Activated naive CD8-positive, alpha-beta T cell treated with anti-CD3 and anti-CD28 coated beads for 36 hours (primary cell): Measurements from ENCODE around the gene PNPLA8. TPM values are rescaled to one million over a fixed set of nuclear protein-coding genes. Genes with fewer than 3 reads are reported as not detected.

ENCODE experiments used
- DNase-seq: peaks from one replicate; pipeline ENCODE4 v3.0.0; 2021
- H3K27ac Mint-ChIP-seq: one replicate; pipeline ENCODE4 v1.8.0; 2022; ENCODE audit warnings: mild to moderate bottlenecking, moderate library complexity, mixed read lengths
- H3K27me3 Mint-ChIP-seq: one replicate; pipeline ENCODE4 v1.8.0; 2022; ENCODE audit warnings: mild to moderate bottlenecking, mixed read lengths
- H3K36me3 Mint-ChIP-seq: one replicate; pipeline ENCODE4 v1.8.0; 2021; ENCODE audit warnings: mild to moderate bottlenecking, mixed read lengths
- H3K4me1 Mint-ChIP-seq: one replicate; pipeline ENCODE4 v1.8.0; 2021; ENCODE audit warnings: mixed read lengths
- H3K4me3 Mint-ChIP-seq: one replicate; pipeline ENCODE4 v1.8.0; 2022; ENCODE audit warnings: mild to moderate bottlenecking, moderate library complexity, mixed read lengths
- H3K9me3 Mint-ChIP-seq: one replicate; pipeline ENCODE4 v1.8.0; 2022; ENCODE audit warnings: mixed read lengths
- total RNA-seq, 2 experiments: library from RNA; stranded (reverse); gene quantifications; one replicate each; pipeline ENCODE4 v1.2.3, GENCODE V29; 2021

Gene PNPLA8
- total RNA-seq, 2 experiments from 2014 or later, result 14.8 to 15.2 TPM

GRCh38 chr7:108450160-108450559 is 75.8 kb downstream of the PNPLA8 start:
- H3K27me3 Mint-ChIP-seq, result no peaks in the 10 kb centered on the region

GRCh38 chr7:108449521-108449920 is 76.4 kb downstream of the PNPLA8 start:
- Mint-ChIP-seq H3K4me1 (peaks cover 51% of the 10 kb centered on the region), H3K36me3 (no peaks in the 10 kb centered on the region), H3K4me3 (no peak overlapping the region), H3K27me3 (no peaks in the 10 kb centered on the region), H3K9me3 (no peaks in the 10 kb centered on the region), H3K27ac (no peak overlapping the region)
- no peak for DNase-seq

More at GRCh38 chr7:108450160-108450559, 75.8 kb downstream of the PNPLA8 start:
- DNase-seq, result no peak
- H3K9me3 Mint-ChIP-seq, result no peaks in the 10 kb centered on the region
- H3K4me3 Mint-ChIP-seq, result no peak overlapping the region
- H3K27ac Mint-ChIP-seq, result no peak overlapping the region
- no peaks in the 10 kb centered on the region for H3K36me3 Mint-ChIP-seq
- peaks cover 52% of the 10 kb centered on the region for H3K4me1 Mint-ChIP-seq

GRCh38 chr7:108448584-108449505 is 77.1 kb downstream of the PNPLA8 start:
- Mint-ChIP-seq H3K36me3 (no peaks in the 10 kb centered on the region), H3K9me3 (no peaks in the 10 kb centered on the region), H3K27me3 (no peaks in the 10 kb centered on the region), H3K4me1 (peaks cover 45% of the 10 kb centered on the region), H3K4me3 (peak overlapping the region; percentile 10), H3K27ac (no peak overlapping the region)
- DNase-seq, result no peak

- peaks cover 37% of the 10 kb centered on the region for H3K4me1 Mint-ChIP-seq
- no peaks in the 10 kb centered on the region for H3K27me3 Mint-ChIP-seq
- peak overlapping the region; percentile 80 for H3K27ac Mint-ChIP-seq
- no peak overlapping the region for H3K4me3 Mint-ChIP-seq
- peaks cover 5% of the 10 kb centered on the region for H3K36me3 Mint-ChIP-seq
- no peaks in the 10 kb centered on the region for H3K9me3 Mint-ChIP-seq
- peak; percentile 67 for DNase-seq
These were observed 83.8 kb downstream of the PNPLA8 start for GRCh38 chr7:108442039-108442568.

GRCh38 chr7:108441392-108441955 is 84.5 kb downstream of the PNPLA8 start:
- no peaks in the 10 kb centered on the region for H3K9me3 Mint-ChIP-seq
- no peaks in the 10 kb centered on the region for H3K27me3 Mint-ChIP-seq
- DNase-seq, result no peak
- peaks cover 9% of the 10 kb centered on the region for H3K36me3 Mint-ChIP-seq
- peaks cover 41% of the 10 kb centered on the region for H3K4me1 Mint-ChIP-seq
- no peak overlapping the region for H3K4me3 Mint-ChIP-seq
- no peak overlapping the region for H3K27ac Mint-ChIP-seq

- Mint-ChIP-seq H3K4me1 (peaks cover 34% of the 10 kb centered on the region), H3K36me3 (peaks cover 9% of the 10 kb centered on the region), H3K4me3 (no peak overlapping the region), H3K9me3 (peaks cover under 1% of the 10 kb centered on the region), H3K27ac (no peak overlapping the region), H3K27me3 (no peaks in the 10 kb centered on the region)
- no peak for DNase-seq
These were observed 85.3 kb downstream of the PNPLA8 start for GRCh38 chr7:108440613-108441012.

GRCh38 chr7:108436906-108437305 is 89.0 kb downstream of the PNPLA8 start:
- H3K4me3 Mint-ChIP-seq, result no peak overlapping the region
- no peak for DNase-seq
- H3K4me1 Mint-ChIP-seq, result peaks cover 42% of the 10 kb centered on the region
- H3K27ac Mint-ChIP-seq, result no peak overlapping the region
- H3K9me3 Mint-ChIP-seq, result peaks cover 5% of the 10 kb centered on the region
- no peaks in the 10 kb centered on the region for H3K27me3 Mint-ChIP-seq
- H3K36me3 Mint-ChIP-seq, result peaks cover 22% of the 10 kb centered on the region

- Mint-ChIP-seq H3K36me3 (peaks cover 24% of the 10 kb centered on the region), H3K9me3 (peaks cover 5% of the 10 kb centered on the region), H3K4me1 (peaks cover 52% of the 10 kb centered on the region), H3K27me3 (no peaks in the 10 kb centered on the region), H3K27ac (no peak overlapping the region), H3K4me3 (peak overlapping the region; percentile 32)
- DNase-seq, result no peak
These were observed 91.9 kb downstream of the PNPLA8 start for GRCh38 chr7:108434010-108434409.

GRCh38 chr7:108431099-108431498 is 94.8 kb downstream of the PNPLA8 start:
- H3K4me3 Mint-ChIP-seq, result no peak overlapping the region
- peaks cover 49% of the 10 kb centered on the region for H3K4me1 Mint-ChIP-seq
- H3K27me3 Mint-ChIP-seq, result no peaks in the 10 kb centered on the region
- H3K36me3 Mint-ChIP-seq, result peaks cover 19% of the 10 kb centered on the region
- no peak overlapping the region for H3K27ac Mint-ChIP-seq
- DNase-seq, result no peak
- peaks cover 5% of the 10 kb centered on the region for H3K9me3 Mint-ChIP-seq

- peaks cover 49% of the 10 kb centered on the region for H3K4me1 Mint-ChIP-seq
- no peaks in the 10 kb centered on the region for H3K27me3 Mint-ChIP-seq
These were observed 95.3 kb downstream of the PNPLA8 start for GRCh38 chr7:108430664-108431063.

GRCh38 chr7:108427766-108428165 is 98.2 kb downstream of the PNPLA8 start:
- Mint-ChIP-seq H3K4me1 (peaks cover 49% of the 10 kb centered on the region), H3K27me3 (no peaks in the 10 kb centered on the region), H3K9me3 (no peaks in the 10 kb centered on the region), H3K36me3 (peaks cover 8% of the 10 kb centered on the region), H3K4me3 (no peak overlapping the region), H3K27ac (no peak overlapping the region)
- no peak for DNase-seq

More at GRCh38 chr7:108430664-108431063, 95.3 kb downstream of the PNPLA8 start:
- H3K36me3 Mint-ChIP-seq, result peaks cover 19% of the 10 kb centered on the region
- no peak overlapping the region for H3K27ac Mint-ChIP-seq
- peaks cover 5% of the 10 kb centered on the region for H3K9me3 Mint-ChIP-seq
- DNase-seq, result no peak
- no peak overlapping the region for H3K4me3 Mint-ChIP-seq

- Mint-ChIP-seq H3K4me3 (no peak overlapping the region), H3K4me1 (peaks cover 61% of the 10 kb centered on the region), H3K27me3 (no peaks in the 10 kb centered on the region), H3K36me3 (peaks cover 4% of the 10 kb centered on the region), H3K27ac (no peak overlapping the region), H3K9me3 (no peaks in the 10 kb centered on the region)
- DNase-seq, result no peak
These were observed 100.1 kb downstream of the PNPLA8 start for GRCh38 chr7:108425714-108426275.

GRCh38 chr7:108424013-108424412 is 101.9 kb downstream of the PNPLA8 start:
- Mint-ChIP-seq H3K4me3 (no peak overlapping the region), H3K4me1 (peaks cover 56% of the 10 kb centered on the region), H3K27ac (peak overlapping the region; percentile 32)

GRCh38 chr7:108423089-108423989 is 102.6 kb downstream of the PNPLA8 start:
- no peaks in the 10 kb centered on the region for H3K27me3 Mint-ChIP-seq
- no peak for DNase-seq
- peak overlapping the region; percentile 15 for H3K4me3 Mint-ChIP-seq
- no peaks in the 10 kb centered on the region for H3K36me3 Mint-ChIP-seq
- no peaks in the 10 kb centered on the region for H3K9me3 Mint-ChIP-seq
- peak overlapping the region; percentile 53 for H3K27ac Mint-ChIP-seq
- H3K4me1 Mint-ChIP-seq, result peaks cover 58% of the 10 kb centered on the region

More at GRCh38 chr7:108424013-108424412, 101.9 kb downstream of the PNPLA8 start:
- DNase-seq, result no peak
- no peaks in the 10 kb centered on the region for H3K27me3 Mint-ChIP-seq
- H3K36me3 Mint-ChIP-seq, result no peaks in the 10 kb centered on the region
- no peaks in the 10 kb centered on the region for H3K9me3 Mint-ChIP-seq
